Hepatocyte (in vitro differentiated cells): ENCODE results near the gene COA1. TPM values are rescaled to one million over a fixed set of nuclear protein-coding genes. Genes with fewer than 3 reads are reported as not detected.
A peak's percentile ranks its signal among the peaks of the same experiment; 100 is the strongest.

Experiments used
- DNase-seq: peaks from one replicate; pipeline ENCODE4 v3.0.0-alpha.2; 2016; ENCODE audit warnings: low spot score
- H2AFZ ChIP-seq: fragments of 200-600 bp; sonication (generic); 2 replicates; pipeline ENCODE4 v1.6.0; 2016; ENCODE audit warnings: antibody characterized with exemption, mild to moderate bottlenecking
- H3K27ac ChIP-seq: fragments of 200-600 bp; sonication (generic); 2 replicates; pipeline ENCODE4 v1.5.1; 2016; ENCODE audit warnings: mild to moderate bottlenecking
- H3K27me3 ChIP-seq: fragments of 200-600 bp; sonication (generic); 2 replicates; pipeline ENCODE4 v1.6.1; 2016
- H3K36me3 ChIP-seq: fragments of 200-600 bp; sonication (generic); replicated peaks from 2 replicates; pipeline ENCODE4 v1.5.1; 2016; ENCODE audit warnings: low read depth; ENCODE audit not compliant: insufficient read depth
- H3K4me1 ChIP-seq: fragments of 200-600 bp; sonication (generic); 2 replicates; pipeline ENCODE4 v1.5.1; 2016; ENCODE audit warnings: mild to moderate bottlenecking, moderate library complexity; ENCODE audit not compliant: insufficient read depth
- H3K4me2 ChIP-seq: fragments of 200-600 bp; sonication (generic); 2 replicates; pipeline ENCODE4 v1.6.0; 2016
- H3K4me3 ChIP-seq: fragments of 200-600 bp; sonication (generic); 2 replicates; pipeline ENCODE4 v1.5.1; 2016; ENCODE audit warnings: mild to moderate bottlenecking
- H3K79me2 ChIP-seq: fragments of 200-600 bp; sonication (generic); 2 replicates; pipeline ENCODE4 v1.6.0; 2017; ENCODE audit warnings: mild to moderate bottlenecking
- H3K9me2 ChIP-seq: fragments of 200-600 bp; sonication (generic); replicated peaks from 2 replicates; pipeline ENCODE4 v1.6.0; 2017; ENCODE audit warnings: mild to moderate bottlenecking; ENCODE audit not compliant: insufficient read depth
- H3K9me3 ChIP-seq: fragments of 200-600 bp; sonication (generic); 2 replicates; pipeline ENCODE4 v1.5.1; 2016; ENCODE audit warnings: low read depth, mild to moderate bottlenecking
- H4K20me1 ChIP-seq: fragments of 200-600 bp; sonication (generic); 2 replicates; pipeline ENCODE4 v1.6.0; 2016; ENCODE audit warnings: mild to moderate bottlenecking; ENCODE audit not compliant: insufficient read depth, poor library complexity, severe bottlenecking
- EZH2 ChIP-seq: fragments of 200-600 bp; sonication (generic); IDR thresholded peaks from 2 replicates; pipeline ENCODE4 v1.6.1; 2016; ENCODE audit warnings: antibody characterized with exemption, mild to moderate bottlenecking, borderline replicate concordance
- EZH2phosphoT487 ChIP-seq: fragments of 200-600 bp; sonication (generic); IDR thresholded peaks from one replicate; pipeline ENCODE4 v1.6.1; 2018; ENCODE audit warnings: antibody characterized with exemption, mild to moderate bottlenecking, low read depth, moderate library complexity; ENCODE audit not compliant: unreplicated experiment, severe bottlenecking
- WGBS: methylation state at CpG from one replicate; pipeline ENCODE4 v1.1.6; 2016; ENCODE audit warnings: low lambda C conversion rate; ENCODE audit errors: missing lambda C conversion rate; 5-methylcytosine and 5-hydroxymethylcytosine counted together
- polyA plus RNA-seq: library from polyadenylated mRNA; unstranded; fragments of >200 nt; fragmentation: Nextera tagmentation; extraction: Ambion mirVana; gene quantifications from 2 replicates; pipeline ENCODE4 v1.2.1, GENCODE V29; 2016
- total RNA-seq: library from RNA; depleted of rRNA; stranded (reverse); fragments of >200 nt; gene quantifications from 2 replicates; pipeline ENCODE4 v1.2.3, GENCODE V29; 2014
- TF ChIP-seq, protein P1 (sequence below): fragments of 200-600 bp; sonication (generic); IDR thresholded peaks from 2 replicates; pipeline ENCODE4 v1.5.1; 2016; ENCODE audit warnings: antibody characterized with exemption, mild to moderate bottlenecking; ENCODE audit not compliant: poor library complexity

COA1 gene
- total and polyA plus RNA-seq, 2 experiments from 2014 or later = 52.1 to 55.2 TPM

DNA sequence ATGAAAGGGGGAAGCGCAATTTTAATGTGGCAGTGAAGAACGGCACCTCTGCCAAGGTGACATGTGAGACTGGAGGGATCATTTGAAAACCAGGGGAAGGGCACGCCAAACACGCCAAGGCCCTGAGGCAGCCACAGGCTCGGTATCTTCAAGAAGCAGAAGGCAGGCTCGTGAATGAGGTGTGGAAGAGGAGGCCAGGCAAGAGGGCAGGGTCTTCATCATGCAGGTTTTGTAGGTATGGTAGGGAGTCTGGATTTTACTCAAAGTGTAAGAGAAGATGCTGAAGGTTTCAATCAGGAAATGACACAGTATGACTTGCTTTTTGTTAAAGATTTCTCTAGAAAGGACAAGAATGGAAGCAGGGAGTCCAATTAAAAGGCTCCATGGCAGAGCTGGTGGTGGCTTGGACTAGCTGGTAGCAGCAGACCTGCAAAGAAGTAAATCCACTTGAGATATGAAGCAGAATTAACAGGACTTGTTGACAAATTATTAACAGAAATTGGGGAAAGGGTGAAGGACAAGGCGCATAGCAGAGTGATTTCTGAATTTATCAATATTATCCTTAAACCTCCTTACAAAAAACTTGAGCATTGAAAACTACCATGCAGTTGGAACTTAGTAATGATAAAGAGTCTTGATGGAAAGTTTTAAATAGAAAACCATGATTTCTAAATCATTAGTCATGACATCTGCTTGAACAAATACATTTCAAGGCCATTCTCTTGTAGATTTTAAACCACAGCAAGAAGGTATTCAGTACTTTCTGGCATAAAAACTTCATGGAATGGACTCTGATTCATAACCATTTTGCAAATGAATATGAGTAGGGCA, 70.4 kb downstream of the COA1 start:
- peak overlapping the region; percentile 72 for H3K27ac ChIP-seq
- H2AFZ ChIP-seq = no peak overlapping the region
- 94% methylated on average over 7 of the region's 7 CpGs for WGBS
- H3K36me3 ChIP-seq = no peaks in the 10 kb centered on the region
- peaks cover 10% of the 10 kb centered on the region for H3K4me1 ChIP-seq
- H3K79me2 ChIP-seq = peaks cover 60% of the 10 kb centered on the region
- H3K27me3 ChIP-seq = no peaks in the 10 kb centered on the region
- no peaks in the 10 kb centered on the region for H3K9me2 ChIP-seq
- H3K4me3 ChIP-seq = no peak overlapping the region
- no peaks in the 10 kb centered on the region for H4K20me1 ChIP-seq
- peak overlapping the region; percentile 4 for H3K4me2 ChIP-seq
- no peak for DNase-seq
- no peaks in the 10 kb centered on the region for H3K9me3 ChIP-seq
- TF ChIP-seq, protein P1, sequence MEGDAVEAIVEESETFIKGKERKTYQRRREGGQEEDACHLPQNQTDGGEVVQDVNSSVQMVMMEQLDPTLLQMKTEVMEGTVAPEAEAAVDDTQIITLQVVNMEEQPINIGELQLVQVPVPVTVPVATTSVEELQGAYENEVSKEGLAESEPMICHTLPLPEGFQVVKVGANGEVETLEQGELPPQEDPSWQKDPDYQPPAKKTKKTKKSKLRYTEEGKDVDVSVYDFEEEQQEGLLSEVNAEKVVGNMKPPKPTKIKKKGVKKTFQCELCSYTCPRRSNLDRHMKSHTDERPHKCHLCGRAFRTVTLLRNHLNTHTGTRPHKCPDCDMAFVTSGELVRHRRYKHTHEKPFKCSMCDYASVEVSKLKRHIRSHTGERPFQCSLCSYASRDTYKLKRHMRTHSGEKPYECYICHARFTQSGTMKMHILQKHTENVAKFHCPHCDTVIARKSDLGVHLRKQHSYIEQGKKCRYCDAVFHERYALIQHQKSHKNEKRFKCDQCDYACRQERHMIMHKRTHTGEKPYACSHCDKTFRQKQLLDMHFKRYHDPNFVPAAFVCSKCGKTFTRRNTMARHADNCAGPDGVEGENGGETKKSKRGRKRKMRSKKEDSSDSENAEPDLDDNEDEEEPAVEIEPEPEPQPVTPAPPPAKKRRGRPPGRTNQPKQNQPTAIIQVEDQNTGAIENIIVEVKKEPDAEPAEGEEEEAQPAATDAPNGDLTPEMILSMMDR = no peak
- TF ChIP-seq EZH2 = no peak
- TF ChIP-seq EZH2phosphoT487 = no peak

DNA sequence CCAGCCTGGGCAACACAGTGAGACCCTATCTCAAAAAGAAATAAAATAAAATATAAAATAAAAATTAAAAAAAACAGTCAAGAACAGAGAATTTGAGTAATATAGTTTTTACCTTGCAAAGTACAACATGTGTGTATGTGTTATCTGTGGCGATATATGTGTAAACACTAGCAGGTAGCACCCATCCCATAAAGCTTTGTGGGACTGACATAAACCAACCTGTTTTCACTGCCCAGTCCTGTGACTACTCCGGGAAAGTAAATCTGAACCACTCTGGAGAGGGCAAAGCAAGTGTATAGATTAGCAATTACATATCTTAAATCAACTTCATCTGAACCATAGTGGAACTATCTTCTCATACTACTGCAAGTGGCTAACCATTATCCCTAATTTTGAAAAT, 72.3 kb downstream of the COA1 start:
- WGBS = 86% methylated on average over 2 of the region's 2 CpGs
- Histone ChIP-seq H3K79me2 (peaks cover 64% of the 10 kb centered on the region), H2AFZ (no peak overlapping the region), H3K27me3 (no peaks in the 10 kb centered on the region), H3K36me3 (no peaks in the 10 kb centered on the region), H3K4me3 (no peak overlapping the region), H4K20me1 (no peaks in the 10 kb centered on the region), H3K4me2 (no peak overlapping the region), H3K9me3 (no peaks in the 10 kb centered on the region), H3K9me2 (no peaks in the 10 kb centered on the region), H3K4me1 (peaks cover 10% of the 10 kb centered on the region), H3K27ac (no peak overlapping the region)
- no peak for TF ChIP-seq EZH2phosphoT487
- DNase-seq = no peak

DNA sequence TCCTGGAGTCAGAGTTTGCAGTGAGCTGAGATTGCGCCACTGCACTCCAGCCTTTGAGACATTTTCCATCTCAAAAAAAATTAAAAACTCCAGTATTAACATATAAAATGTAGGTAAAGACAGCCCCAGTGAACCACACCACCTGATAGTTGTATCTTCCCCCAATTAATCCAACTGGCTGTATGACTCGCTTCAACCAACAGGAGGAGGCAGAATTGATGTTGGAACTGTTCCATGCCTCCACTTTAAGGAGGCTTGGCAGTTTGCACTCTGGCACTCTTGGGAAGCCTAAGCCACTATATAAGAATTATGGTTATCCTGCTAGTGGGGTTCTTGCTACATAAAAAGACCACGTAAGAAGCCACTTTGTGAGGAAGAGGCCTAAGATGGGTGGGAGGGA, 73.7 kb downstream of the COA1 start:
- Histone ChIP-seq H3K4me3 (no peak overlapping the region), H4K20me1 (no peaks in the 10 kb centered on the region), H3K36me3 (no peaks in the 10 kb centered on the region), H3K9me2 (no peaks in the 10 kb centered on the region), H3K4me2 (no peak overlapping the region), H3K9me3 (no peaks in the 10 kb centered on the region), H3K27ac (no peak overlapping the region), H3K79me2 (peaks cover 63% of the 10 kb centered on the region), H2AFZ (no peak overlapping the region), H3K27me3 (no peaks in the 10 kb centered on the region), H3K4me1 (peaks cover 10% of the 10 kb centered on the region)
- 100% methylated on average over 3 of the region's 3 CpGs for WGBS
- no peak for DNase-seq
- no peak for TF ChIP-seq EZH2phosphoT487
- TF ChIP-seq, protein P1 = no peak
- no peak for TF ChIP-seq EZH2

DNA sequence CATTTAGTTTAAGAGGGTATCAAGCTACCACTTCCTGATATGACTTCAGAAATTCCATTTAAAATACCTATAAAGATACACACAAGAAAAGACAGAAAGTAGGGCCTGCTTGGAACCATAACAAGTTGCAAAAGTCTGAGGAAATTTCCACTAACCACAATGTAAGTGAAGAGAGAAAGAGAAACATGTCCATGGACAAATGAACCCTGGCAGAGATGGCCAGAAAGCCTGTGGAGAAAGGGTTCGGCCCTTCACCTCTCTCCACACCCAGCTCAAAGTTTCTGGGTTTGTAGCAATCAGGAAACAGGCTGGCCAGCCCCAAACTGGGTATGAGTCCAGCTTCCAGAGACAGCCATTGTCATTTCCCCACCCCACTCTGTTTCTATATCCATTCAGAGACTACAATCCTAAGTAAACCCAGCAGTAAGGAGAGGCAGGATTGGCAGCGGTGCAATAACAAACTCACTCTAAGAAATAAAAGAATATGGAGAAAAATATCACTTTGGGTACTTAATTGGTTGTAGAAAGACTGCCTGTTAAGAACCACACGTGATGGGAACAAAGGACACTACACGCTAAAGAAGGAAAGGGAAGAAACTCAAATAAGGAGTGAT, 75.3 kb downstream of the COA1 start:
- WGBS = 96% methylated on average over 4 of the region's 4 CpGs
- no peak overlapping the region for H3K27ac ChIP-seq

More for the DNA sequence above, 75.3 kb downstream of the COA1 start:
- Histone ChIP-seq H4K20me1 (no peaks in the 10 kb centered on the region), H3K4me1 (peaks cover 3% of the 10 kb centered on the region), H3K27me3 (no peaks in the 10 kb centered on the region), H2AFZ (no peak overlapping the region), H3K9me2 (no peaks in the 10 kb centered on the region), H3K4me3 (no peak overlapping the region), H3K79me2 (peaks cover 66% of the 10 kb centered on the region), H3K9me3 (no peaks in the 10 kb centered on the region), H3K4me2 (no peak overlapping the region), H3K36me3 (no peaks in the 10 kb centered on the region)
- TF ChIP-seq, protein P1 = no peak
- no peak for TF ChIP-seq EZH2
- TF ChIP-seq EZH2phosphoT487 = no peak
- DNase-seq = no peak
